OCI-LY3 (cell line): ENCODE measurements around the gene CTSS.
"Not testable (repeated sequence)": the region's sequence is repeated elsewhere in the genome, so short reads cannot be mapped to it uniquely, and the experiment has no call there.

Experiments used
- H2AFZ ChIP-seq: fragments of 200-600, 300-600 bp; shearing (Covaris generic); 2 replicates; pipeline ENCODE4 v1.6.0; 2014; ENCODE audit warnings: antibody characterized with exemption, low read depth, low read length
- H3K27ac ChIP-seq: fragments of 200-600, 300-600 bp; sonication (generic); 2 replicates; pipeline ENCODE4 v1.5.1; 2014; ENCODE audit warnings: mild to moderate bottlenecking, low read length, moderate library complexity, mixed read lengths
- H3K27me3 ChIP-seq: fragments of 200-600, 300-600 bp; sonication (generic); 2 replicates; pipeline ENCODE4 v1.6.1; 2014; ENCODE audit warnings: low read depth, low read length, mixed read lengths
- H3K36me3 ChIP-seq: fragments of 200-600, 300-600 bp; sonication (generic); replicated peaks from 2 replicates; pipeline ENCODE3; 2014; ENCODE audit warnings: low read depth, low read length, mixed read lengths
- H3K4me1 ChIP-seq: fragments of 300-600, 200-600 bp; sonication (generic); 2 replicates; pipeline ENCODE4 v1.6.1; 2014; ENCODE audit warnings: low read length, mixed read lengths
- H3K4me2 ChIP-seq: fragments of 200-600, 300-600 bp; sonication (generic); 2 replicates; pipeline ENCODE4 v1.6.1; 2014; ENCODE audit warnings: low read length, mixed read lengths
- H3K4me3 ChIP-seq: fragments of 300-600, 200-600 bp; sonication (generic); 2 replicates; pipeline ENCODE4 v1.5.1; 2014; ENCODE audit warnings: antibody characterized with exemption, mild to moderate bottlenecking, low read length, moderate library complexity
- H3K79me2 ChIP-seq: fragments of 300-600, 200-600 bp; shearing (Covaris generic); 2 replicates; pipeline ENCODE4 v1.6.1; 2014; ENCODE audit warnings: mild to moderate bottlenecking, low read length, mixed read lengths
- H3K9ac ChIP-seq: fragments of 300-600, 200-600 bp; shearing (Covaris generic); 2 replicates; pipeline ENCODE4 v1.6.0; 2014; ENCODE audit warnings: mild to moderate bottlenecking, low read length, moderate library complexity
- H3K9me3 ChIP-seq: fragments of 200-600, 300-600 bp; shearing (Covaris generic); 2 replicates; pipeline ENCODE4 v1.6.1; 2014; ENCODE audit warnings: low read length, mixed read lengths; ENCODE audit not compliant: insufficient read depth
- H4K20me1 ChIP-seq: fragments of 200-600, 300-600 bp; sonication (generic); 2 replicates; pipeline ENCODE4 v1.6.1; 2016; ENCODE audit warnings: low read length, mixed read lengths; ENCODE audit not compliant: insufficient read depth
- EZH2phosphoT487 ChIP-seq: fragments of 200-600 bp; shearing (Covaris generic); IDR thresholded peaks from 2 replicates; pipeline ENCODE4 v1.6.1; 2018; ENCODE audit warnings: antibody characterized with exemption, mixed run types, low read depth
- TF ChIP-seq, protein P1 (sequence below): fragments of 200-600, 300-600 bp; sonication (generic); IDR thresholded peaks from 2 replicates; pipeline ENCODE4 v1.5.1; 2014; ENCODE audit warnings: antibody characterized with exemption, low read length, low read depth

CTSS gene

DNA sequence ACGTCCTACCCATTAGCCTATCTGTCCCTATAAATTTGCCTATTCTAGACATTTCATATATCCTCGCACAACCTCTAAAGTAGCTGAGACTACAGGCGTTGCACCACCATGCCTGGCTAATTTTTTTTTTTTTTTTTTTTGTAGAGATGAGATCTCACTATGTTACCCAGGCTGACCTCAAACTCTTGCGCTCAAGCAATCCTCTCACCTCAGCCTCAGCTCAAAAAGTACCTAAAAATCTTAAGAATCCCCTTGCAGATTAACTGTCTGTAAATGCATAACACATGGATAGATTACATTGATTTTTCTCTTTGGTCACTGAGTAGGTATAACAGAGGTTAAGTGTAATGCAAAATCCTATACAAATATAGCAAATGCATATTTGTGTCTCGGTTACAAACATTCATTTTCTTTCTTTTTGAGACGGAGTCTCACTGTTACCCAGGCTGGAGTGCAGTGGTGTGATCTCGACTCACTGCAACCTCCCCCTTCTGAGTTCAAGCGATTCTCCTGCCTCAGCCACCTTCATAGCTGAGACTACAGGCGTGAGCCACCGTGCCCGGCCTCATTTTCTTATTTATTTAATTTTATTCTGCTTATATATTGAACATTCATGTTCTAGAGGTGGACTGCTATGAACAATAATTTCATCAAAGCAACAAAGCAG, 47.2 kb downstream of the CTSS start:
- TF ChIP-seq EZH2phosphoT487: no peak
- TF ChIP-seq, protein P1, sequence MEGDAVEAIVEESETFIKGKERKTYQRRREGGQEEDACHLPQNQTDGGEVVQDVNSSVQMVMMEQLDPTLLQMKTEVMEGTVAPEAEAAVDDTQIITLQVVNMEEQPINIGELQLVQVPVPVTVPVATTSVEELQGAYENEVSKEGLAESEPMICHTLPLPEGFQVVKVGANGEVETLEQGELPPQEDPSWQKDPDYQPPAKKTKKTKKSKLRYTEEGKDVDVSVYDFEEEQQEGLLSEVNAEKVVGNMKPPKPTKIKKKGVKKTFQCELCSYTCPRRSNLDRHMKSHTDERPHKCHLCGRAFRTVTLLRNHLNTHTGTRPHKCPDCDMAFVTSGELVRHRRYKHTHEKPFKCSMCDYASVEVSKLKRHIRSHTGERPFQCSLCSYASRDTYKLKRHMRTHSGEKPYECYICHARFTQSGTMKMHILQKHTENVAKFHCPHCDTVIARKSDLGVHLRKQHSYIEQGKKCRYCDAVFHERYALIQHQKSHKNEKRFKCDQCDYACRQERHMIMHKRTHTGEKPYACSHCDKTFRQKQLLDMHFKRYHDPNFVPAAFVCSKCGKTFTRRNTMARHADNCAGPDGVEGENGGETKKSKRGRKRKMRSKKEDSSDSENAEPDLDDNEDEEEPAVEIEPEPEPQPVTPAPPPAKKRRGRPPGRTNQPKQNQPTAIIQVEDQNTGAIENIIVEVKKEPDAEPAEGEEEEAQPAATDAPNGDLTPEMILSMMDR: no peak
- Histone ChIP-seq H3K79me2 (no peaks in the 10 kb centered on the region), H3K27me3 (no peaks in the 10 kb centered on the region), H3K9ac (no peak overlapping the region), H3K4me1 (no peaks in the 10 kb centered on the region), H3K36me3 (no peaks in the 10 kb centered on the region), H3K4me2 (no peak overlapping the region), H3K9me3 (no peaks in the 10 kb centered on the region), H4K20me1 (no peaks in the 10 kb centered on the region), H3K27ac (no peak overlapping the region), H3K4me3 (no peak overlapping the region), H2AFZ (no peak overlapping the region)

DNA sequence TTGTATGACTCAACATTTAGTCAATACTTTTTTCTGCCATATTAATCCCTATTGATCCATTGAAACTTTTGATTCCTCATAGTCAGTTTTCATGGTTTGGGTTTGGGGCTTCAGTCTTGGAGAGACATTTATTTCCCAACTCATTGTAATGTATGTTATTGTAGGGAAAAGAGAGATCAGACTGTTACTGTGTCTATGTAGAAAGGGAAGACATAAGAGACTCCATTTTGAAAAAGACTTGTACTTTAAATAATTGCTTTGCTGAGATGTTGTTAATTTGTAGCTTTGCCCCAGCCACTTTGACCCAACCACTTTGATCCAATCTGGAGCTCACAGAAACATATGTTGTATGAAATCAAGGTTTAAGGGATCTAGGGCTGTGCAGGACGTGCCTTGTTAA, 56.5 kb downstream of the CTSS start:
- not testable (repeated sequence) for H3K4me3 ChIP-seq, H4K20me1 ChIP-seq, H3K9me3 ChIP-seq, H3K27ac ChIP-seq, H3K79me2 ChIP-seq, H2AFZ ChIP-seq, H3K36me3 ChIP-seq, H3K9ac ChIP-seq
- Histone ChIP-seq H3K4me1 (peaks cover 14% of the 10 kb centered on the region), H3K27me3 (peaks cover 65% of the 10 kb centered on the region), H3K4me2 (peak overlapping the region; percentile 52)
- TF ChIP-seq EZH2phosphoT487: 0 out of 2 replicates have a peak, but pooled peaks have one; percentile 4

DNA sequence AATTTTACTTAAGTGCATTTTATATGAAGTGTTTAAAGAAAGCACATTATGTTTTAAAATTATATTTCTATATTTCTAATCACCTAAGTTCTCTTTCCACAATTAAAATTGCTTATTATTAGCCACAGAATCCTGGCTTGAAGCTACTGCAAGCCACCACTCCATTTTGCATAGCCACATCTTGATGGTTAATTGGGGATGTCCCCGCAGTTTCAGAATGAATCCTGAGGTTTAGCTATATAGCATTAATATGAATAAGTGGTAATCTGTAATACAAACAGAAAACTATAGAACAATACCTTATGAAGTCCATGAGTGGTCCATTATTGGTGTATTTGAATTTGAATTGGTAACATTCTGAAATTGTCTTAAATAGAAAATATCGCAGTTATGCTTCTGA, 57.0 kb downstream of the CTSS start:
- H3K9ac ChIP-seq: no peak overlapping the region
- no peaks in the 10 kb centered on the region for H3K79me2 ChIP-seq
- 0 out of 2 replicates have a peak, but pooled peaks have one; percentile 37 for TF ChIP-seq EZH2phosphoT487
- TF ChIP-seq, protein P1: no peak
- H4K20me1 ChIP-seq: peaks cover 4% of the 10 kb centered on the region
- H3K36me3 ChIP-seq: no peaks in the 10 kb centered on the region
- H3K4me2 ChIP-seq: peak overlapping the region; percentile 52
- no peak overlapping the region for H3K27ac ChIP-seq
- H3K4me1 ChIP-seq: peaks cover 15% of the 10 kb centered on the region
- H3K9me3 ChIP-seq: no peaks in the 10 kb centered on the region
- H3K4me3 ChIP-seq: no peak overlapping the region
- H3K27me3 ChIP-seq: peaks cover 69% of the 10 kb centered on the region
- no peak overlapping the region for H2AFZ ChIP-seq

DNA sequence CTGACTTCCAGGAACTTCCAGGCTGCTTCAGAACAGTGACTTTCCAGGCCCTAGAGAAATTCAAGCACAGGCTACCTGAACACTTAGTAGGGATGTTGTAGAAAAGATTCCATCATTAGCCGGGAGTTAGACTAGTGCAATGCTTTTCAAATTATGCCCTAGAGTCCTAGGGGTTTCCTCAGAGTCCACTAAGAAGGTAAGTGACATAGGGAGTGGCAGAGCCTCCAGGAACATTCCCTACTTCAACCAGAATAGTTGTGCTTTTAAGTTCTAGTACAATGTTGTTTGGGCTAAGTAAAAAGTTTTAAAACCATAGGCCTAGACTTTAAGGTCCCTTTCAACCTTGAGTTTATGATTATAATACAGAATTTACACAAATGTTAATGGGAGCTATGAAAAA, 59.5 kb downstream of the CTSS start:
- Histone ChIP-seq H3K27ac (no peak overlapping the region), H3K4me1 (peaks cover 19% of the 10 kb centered on the region)
- TF ChIP-seq EZH2phosphoT487: no peak
- TF ChIP-seq, protein P1: no peak

More for the DNA sequence above, 59.5 kb downstream of the CTSS start:
- no peak overlapping the region for H3K9ac ChIP-seq
- H3K27me3 ChIP-seq: peaks cover 60% of the 10 kb centered on the region
- H3K79me2 ChIP-seq: no peaks in the 10 kb centered on the region
- H3K36me3 ChIP-seq: no peaks in the 10 kb centered on the region
- H3K4me2 ChIP-seq: no peak overlapping the region
- H2AFZ ChIP-seq: no peak overlapping the region
- no peak overlapping the region for H3K4me3 ChIP-seq
- H4K20me1 ChIP-seq: peaks cover 4% of the 10 kb centered on the region
- no peaks in the 10 kb centered on the region for H3K9me3 ChIP-seq
